K562 (cell line): ENCODE data around the gene SSR4. TPM values are rescaled to one million over a fixed set of nuclear protein-coding genes. Genes with fewer than 3 reads are reported as not detected.

ENCODE experiments used
- ARID1B ChIP-seq: fragments of 450-650 bp; IDR thresholded peaks from 2 replicates; pipeline ENCODE4 v1.6.1; 2016; ENCODE audit warnings: antibody characterized with exemption, mild to moderate bottlenecking, inconsistent platforms
- BHLHE40 ChIP-seq: IDR thresholded peaks from 2 replicates; pipeline ENCODE4 v1.6.1; 2011; ENCODE audit warnings: low read length, improper control_type of control experiment
- ELF2 ChIP-seq: fragments of 250-450 bp; sonication (Bioruptor Pico); IDR thresholded peaks from 2 replicates; pipeline ENCODE4 v1.5.0; 2021; ENCODE audit warnings: mild to moderate bottlenecking
- FOXK2 ChIP-seq, 2 experiments: fragments of 450-650 bp; IDR thresholded peaks in 1 of 2; conservative IDR thresholded peaks in 1 of 2; 2 replicates each; pipeline ENCODE4 v1.6.1; 2016; ENCODE audit warnings: low read depth in 2 of 2, mild to moderate bottlenecking in 1 of 2
- JUNB ChIP-seq: fragments of 450-650 bp; formaldehyde crosslinking; conservative IDR thresholded peaks from 2 replicates; pipeline ENCODE4 v1.4.0; 2020; ENCODE audit warnings: mild to moderate bottlenecking
- MED1 ChIP-seq: sonication (generic); formaldehyde crosslinking; IDR thresholded peaks from 2 replicates; pipeline ENCODE4 v1.8.1; 2023; ENCODE audit warnings: missing genetic modification reagents, borderline replicate concordance
- NFIC ChIP-seq: fragments of 450-650 bp; IDR thresholded peaks from 2 replicates; pipeline ENCODE4 v1.6.1; 2017; ENCODE audit warnings: mild to moderate bottlenecking, inconsistent platforms
- NR4A1 ChIP-seq, 2 experiments: fragments of 250-450 bp in 1 of 2; fragments of 450-650 bp in 1 of 2; sonication (Bioruptor Pico) in 1 of 2; IDR thresholded peaks; 2 replicates each; pipeline versions ENCODE4 v1.4.0 to v1.6.1; 2016 to 2020; ENCODE audit warnings: mild to moderate bottlenecking in 2 of 2, missing compliant biosample characterization in 1 of 2, missing genetic modification characterization in 1 of 2, moderate library complexity in 1 of 2
- TBP ChIP-seq: optimal IDR thresholded peaks from 2 replicates; pipeline ENCODE3; 2011; ENCODE audit warnings: low read depth, low read length, improper control_type of control experiment
- THAP12 ChIP-seq: fragments of 250-450 bp; sonication (Bioruptor Pico); IDR thresholded peaks from 2 replicates; pipeline ENCODE4 v1.9.0; 2021; ENCODE audit warnings: mild to moderate bottlenecking, inconsistent platforms
- ZNF143 ChIP-seq: sonication (generic); formaldehyde crosslinking; IDR thresholded peaks from 2 replicates; pipeline ENCODE4 v1.9.0; 2022; ENCODE audit warnings: mild to moderate bottlenecking, missing genetic modification reagents
- ZNF224 ChIP-seq: sonication (generic); formaldehyde crosslinking; IDR thresholded peaks from 2 replicates; pipeline ENCODE4 v1.8.0; 2022; ENCODE audit warnings: mild to moderate bottlenecking, missing genetic modification reagents
- ZNF639 ChIP-seq, 2 experiments: fragments of 200-800 bp in 1 of 2; sonication (Bioruptor generic) in 1 of 2; sonication (generic) in 1 of 2; formaldehyde crosslinking in 1 of 2; IDR thresholded peaks in 1 of 2; conservative IDR thresholded peaks in 1 of 2; 2 replicates each; pipeline versions ENCODE4 v1.5.0 to v1.6.1; 2016 to 2020; ENCODE audit warnings: missing compliant biosample characterization in 1 of 2, missing genetic modification characterization in 1 of 2, missing genetic modification reagents in 1 of 2
- ZNF77 ChIP-seq: fragments of 250-450 bp; sonication (Bioruptor Pico); IDR thresholded peaks from 2 replicates; pipeline ENCODE4 v1.5.0; 2020
- polyA plus RNA-seq, 8 experiments: library from polyadenylated mRNA; depleted of rRNA in 4 of 8; stranded (reverse) in 5 of 8; unstranded in 3 of 8; fragments of >200 nt; fragmentation: Nextera tagmentation in 2 of 8; fragmentation: Illumina TruSeq in 1 of 8; extraction: Ambion mirVana in 2 of 8; extraction: Trizol in 1 of 8; gene quantifications; 2 replicates each; pipeline versions ENCODE4 v1.2.1 to v1.2.3, GENCODE V29; 2011 to 2014; ENCODE audit warnings: inconsistent platforms in 1 of 8, missing spikeins in 1 of 8
- total RNA-seq, 7 experiments: library from RNA; depleted of rRNA in 6 of 7; stranded (reverse); fragments of >200 nt in 6 of 7; fragmentation: Illumina TruSeq in 2 of 7; extraction: Trizol in 2 of 7; gene quantifications; 2 replicates each; pipeline versions ENCODE4 v1.2.1 to v1.2.3, GENCODE V29; 2011 to 2021; ENCODE audit warnings: low replicate concordance in 1 of 7
- TF ChIP-seq, protein P1 (sequence below): fragments of 250-450 bp; sonication (Bioruptor Pico); IDR thresholded peaks from 2 replicates; pipeline ENCODE4 v1.9.0; 2021; ENCODE audit warnings: mild to moderate bottlenecking
- TF ChIP-seq, protein P2 (sequence below): IDR thresholded peaks from 2 replicates; pipeline ENCODE4 v1.6.1; 2014; ENCODE audit warnings: antibody characterized with exemption
- TF ChIP-seq, protein P3 (sequence below), 2 experiments: IDR thresholded peaks; 2 replicates each; pipeline ENCODE4 v1.6.1; 2012; ENCODE audit warnings: improper control_type of control experiment in 2 of 2, low read depth in 2 of 2, low read length in 2 of 2, borderline replicate concordance in 1 of 2

SSR4 gene
- total and polyA plus RNA-seq, 9 of the 15 experiments (the other 6 are each of a cell fraction or from before 2014, with no cell fraction given): 146 to 492 (median 272) TPM

GRCh38 chrX:153765138-153766079 is 29.1 kb upstream of the SSR4 start (continued):
- TF ChIP-seq ZNF639 (CRISPR knock-in tag; conservative IDR thresholded peaks at IDR 0.05 in 1 of 2, IDR thresholded peaks at IDR 0.05 in 1 of 2): peak in 1 of 2 experiments; percentile 53; a peak in 2 of 4 replicates
- peak; percentile 80 for TF ChIP-seq NFIC
- peak; percentile 95 for TF ChIP-seq ARID1B
- TF ChIP-seq BHLHE40: peak; percentile 90
- no peak for TF ChIP-seq ZNF224 (CRISPR knock-in tag)
- TF ChIP-seq, protein P1, sequence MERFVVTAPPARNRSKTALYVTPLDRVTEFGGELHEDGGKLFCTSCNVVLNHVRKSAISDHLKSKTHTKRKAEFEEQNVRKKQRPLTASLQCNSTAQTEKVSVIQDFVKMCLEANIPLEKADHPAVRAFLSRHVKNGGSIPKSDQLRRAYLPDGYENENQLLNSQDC (CRISPR knock-in tag): no peak
- TF ChIP-seq ZNF77 (CRISPR knock-in tag): no peak
- no peak for TF ChIP-seq MED1 (CRISPR knock-in tag)
- peak; percentile 11; the same call in 1 of the 2 replicates for TF ChIP-seq THAP12 (CRISPR knock-in tag)
- TF ChIP-seq ZNF143 (CRISPR knock-in tag): no peak
- TF ChIP-seq TBP: peak; percentile 64
- 0 out of 4 replicates have a peak, but pooled peaks of 1 of the 2 experiments have one; percentile 28 for TF ChIP-seq FOXK2 (conservative IDR thresholded peaks at IDR 0.05 in 1 of 2, IDR thresholded peaks at IDR 0.05 in 1 of 2; ENCODE audit: low read depth in 2 of 2)
- no peak for TF ChIP-seq NR4A1 (CRISPR knock-in tag; IDR thresholded peaks at IDR 0.05)
- TF ChIP-seq NR4A1 (tag; IDR thresholded peaks at IDR 0.05): peak; percentile 68; the same call in 1 of the 2 replicates
- TF ChIP-seq ELF2 (CRISPR knock-in tag): peak; percentile 20; the same call in 1 of the 2 replicates
- TF ChIP-seq, protein P2, sequence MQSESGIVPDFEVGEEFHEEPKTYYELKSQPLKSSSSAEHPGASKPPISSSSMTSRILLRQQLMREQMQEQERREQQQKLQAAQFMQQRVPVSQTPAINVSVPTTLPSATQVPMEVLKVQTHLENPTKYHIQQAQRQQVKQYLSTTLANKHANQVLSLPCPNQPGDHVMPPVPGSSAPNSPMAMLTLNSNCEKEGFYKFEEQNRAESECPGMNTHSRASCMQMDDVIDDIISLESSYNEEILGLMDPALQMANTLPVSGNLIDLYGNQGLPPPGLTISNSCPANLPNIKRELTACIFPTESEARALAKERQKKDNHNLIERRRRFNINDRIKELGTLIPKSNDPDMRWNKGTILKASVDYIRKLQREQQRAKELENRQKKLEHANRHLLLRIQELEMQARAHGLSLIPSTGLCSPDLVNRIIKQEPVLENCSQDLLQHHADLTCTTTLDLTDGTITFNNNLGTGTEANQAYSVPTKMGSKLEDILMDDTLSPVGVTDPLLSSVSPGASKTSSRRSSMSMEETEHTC: 0 out of 2 replicates have a peak, but pooled peaks have one; percentile 26
- TF ChIP-seq JUNB (CRISPR knock-in tag): no peak
- TF ChIP-seq, protein P3, sequence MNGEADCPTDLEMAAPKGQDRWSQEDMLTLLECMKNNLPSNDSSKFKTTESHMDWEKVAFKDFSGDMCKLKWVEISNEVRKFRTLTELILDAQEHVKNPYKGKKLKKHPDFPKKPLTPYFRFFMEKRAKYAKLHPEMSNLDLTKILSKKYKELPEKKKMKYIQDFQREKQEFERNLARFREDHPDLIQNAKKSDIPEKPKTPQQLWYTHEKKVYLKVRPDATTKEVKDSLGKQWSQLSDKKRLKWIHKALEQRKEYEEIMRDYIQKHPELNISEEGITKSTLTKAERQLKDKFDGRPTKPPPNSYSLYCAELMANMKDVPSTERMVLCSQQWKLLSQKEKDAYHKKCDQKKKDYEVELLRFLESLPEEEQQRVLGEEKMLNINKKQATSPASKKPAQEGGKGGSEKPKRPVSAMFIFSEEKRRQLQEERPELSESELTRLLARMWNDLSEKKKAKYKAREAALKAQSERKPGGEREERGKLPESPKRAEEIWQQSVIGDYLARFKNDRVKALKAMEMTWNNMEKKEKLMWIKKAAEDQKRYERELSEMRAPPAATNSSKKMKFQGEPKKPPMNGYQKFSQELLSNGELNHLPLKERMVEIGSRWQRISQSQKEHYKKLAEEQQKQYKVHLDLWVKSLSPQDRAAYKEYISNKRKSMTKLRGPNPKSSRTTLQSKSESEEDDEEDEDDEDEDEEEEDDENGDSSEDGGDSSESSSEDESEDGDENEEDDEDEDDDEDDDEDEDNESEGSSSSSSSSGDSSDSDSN (IDR thresholded peaks at IDR 0.05; ENCODE audit: borderline replicate concordance in 1 of 2, low read depth in 2 of 2, low read length in 2 of 2): peak; percentile 69 to 82; a peak in 1 of 4 replicates
